ENCODE measurements around the gene ARPC1B. TPM values are rescaled to one million over a fixed set of nuclear protein-coding genes. Genes with fewer than 3 reads are reported as not detected.
A peak's percentile ranks its signal among the peaks of the same experiment; 100 is the strongest.

Gene ARPC1B
- total and polyA plus RNA-seq, 9 of the 15 experiments (the other 6 are each of a cell fraction or from before 2014, with no cell fraction given) = 6.7 to 357 (median 211) TPM

GRCh38 chr7:99396418-99397296 lies 22.1 kb downstream of the ARPC1B start (continued):
- TF ChIP-seq ZNF3 (CRISPR knock-in tag; IDR thresholded peaks at IDR 0.05) = 0 out of 2 replicates have a peak, but pooled peaks have one; percentile 9

- intact Hi-C loops (cut with micrococcal nuclease) (no loop called here), in situ Hi-C loops (cut with MboI) (no loop called here)
- Histone ChIP-seq H3K9me3 (replicated peaks; ENCODE audit: control insufficient read depth, insufficient read depth, low read depth, low read length) (no peaks in the 10 kb centered on the region), H3K4me1 (replicated peaks in 1 of 2; ENCODE audit: control insufficient read depth in 2 of 2, insufficient read depth in 2 of 2, low read length in 2 of 2) (peaks cover 0 to 26% of the 10 kb centered on the region in 2 experiments; a peak in 2 of 5 replicates), H3K79me2 (ENCODE audit: control insufficient read depth, insufficient read depth, low read length) (no peaks in the 10 kb centered on the region), H3K36me3 (ENCODE audit: control insufficient read depth, insufficient read depth, low read length) (peaks cover 96% of the 10 kb centered on the region), H3K9me1 (ENCODE audit: control insufficient read depth, insufficient read depth, low read length) (no peaks in the 10 kb centered on the region), H2AFZ (ENCODE audit: low read depth, low read length) (no peak overlapping the region), H3K9ac (ENCODE audit: insufficient read depth in 1 of 2, low read depth in 2 of 2, low read length in 2 of 2) (peak overlapping the region in 1 of 2 experiments; percentile 54; a peak in 2 of 4 replicates), H3K4me3 (no peak overlapping the region), H3K27me3 (ENCODE audit: control insufficient read depth in 2 of 2, insufficient read depth in 2 of 2, low read length in 2 of 2) (no peaks in the 10 kb centered on the region), H3K4me2 (ENCODE audit: insufficient read depth, low read length) (no peak overlapping the region), H4K20me1 (replicated peaks; ENCODE audit: control insufficient read depth, insufficient read depth, low read length) (peaks cover 28% of the 10 kb centered on the region; the same call in 1 of the 2 replicates), H3K27ac (ENCODE audit: extremely low read depth, low read depth, low read length) (no peak overlapping the region)
- ChIA-PET CTCF (ENCODE audit: low intra/inter-chr PET ratio) (no interaction called here), POLR2A (interaction anchor here (0.7 to 4.0 kb wide), 3 partner anchors 10 to 11 kb away, joined by 3 to 50 read pairs (median 7); partner anchors contain the start of genes BUD31 and PDAP1)
- WGBS (ENCODE audit: insufficient coverage, low coverage, missing lambda C conversion rate) = 88% methylated on average over 17 of the region's 18 CpGs
- ATAC-seq (no peak), FAIRE-seq (no peak), DNase-seq (ENCODE audit: extremely low read depth in 1 of 4, low spot score in 3 of 4) (no peak)
- BruUV-seq (replicated peaks) = no TSS peak
- no peak for TF ChIP-seq PTRF (tag; IDR thresholded peaks at IDR 0.05)
- TF ChIP-seq ZBTB33 (CRISPR knock-in tag; IDR thresholded peaks at IDR 0.05) = 0 out of 2 replicates have a peak, but pooled peaks have one; percentile 18
- TF ChIP-seq SUPT5H (IDR thresholded peaks at IDR 0.05) = peak; percentile 55
- peak; percentile 10 for TF ChIP-seq POLR2B (IDR thresholded peaks at IDR 0.05; ENCODE audit: low read depth, partially characterized antibody)
- no peak for TF ChIP-seq NCOA4 (IDR thresholded peaks at IDR 0.05; ENCODE audit: partially characterized antibody)
- peak; percentile 75 for TF ChIP-seq POLR2G (IDR thresholded peaks at IDR 0.05; ENCODE audit: low read depth, low read length)
- TF ChIP-seq MED1 (CRISPR knock-in tag; IDR thresholded peaks at IDR 0.05; ENCODE audit: borderline replicate concordance) = no peak
- peak; percentile 49 for TF ChIP-seq RBFOX2 (IDR thresholded peaks at IDR 0.05; ENCODE audit: low read depth, low read length)
- no peak for TF ChIP-seq ZNF551 (CRISPR knock-in tag; IDR thresholded peaks at IDR 0.05)
- TF ChIP-seq MLX (CRISPR knock-in tag; conservative IDR thresholded peaks at IDR 0.05) = peak in 1 of 2 experiments; percentile 58; a peak in 1 of 4 replicates
- no peak for TF ChIP-seq ARID3B (CRISPR knock-in tag; IDR thresholded peaks at IDR 0.05; ENCODE audit: borderline replicate concordance)
Measured at GRCh38 chr7:99397297-99397983, 22.9 kb downstream of the ARPC1B start.

Measured in K562 (cell line).